ENCODE data around the gene HMGB3. TPM values are rescaled to one million over a fixed set of nuclear protein-coding genes. Genes with fewer than 3 reads are reported as not detected.

HMGB3 gene
- polyA plus RNA-seq, 1 of the 3 experiments (the other 2 are of a cell fraction) = 11.3 TPM

GRCh38 chrX:150975655-150976390 lies 7.3 kb upstream of the HMGB3 start (continued):
- TF ChIP-seq USF1 (IDR thresholded peaks at IDR 0.05; ENCODE audit: borderline replicate concordance, low read depth) = no peak
- no peak for TF ChIP-seq TEAD4 (IDR thresholded peaks at IDR 0.05; ENCODE audit: borderline replicate concordance, insufficient read depth)
- TF ChIP-seq SMC3 (IDR thresholded peaks at IDR 0.05; ENCODE audit: low read depth, low read length) = no peak
- TF ChIP-seq PBX3 (IDR thresholded peaks at IDR 0.05) = no peak

- Histone ChIP-seq H3K9me2 (no peaks in the 10 kb centered on the region), H3K27ac (ENCODE audit: low read depth in 2 of 2, low read length in 1 of 2) (no peak overlapping the region), H3F3A (replicated peaks; ENCODE audit: insufficient read depth) (no peaks in the 10 kb centered on the region), H3K4me2 (no peak overlapping the region), H3K4me3 (ENCODE audit: low read depth in 2 of 2, low read length in 1 of 2) (no peak overlapping the region), H3K9ac (no peak overlapping the region), H3K36me3 (replicated peaks in 1 of 2; ENCODE audit: control insufficient read depth in 1 of 2, insufficient read depth in 2 of 2, low read length in 1 of 2) (no peaks in the 10 kb centered on the region), H2AFZ (ENCODE audit: low read depth) (no peak overlapping the region), H3K79me2 (ENCODE audit: insufficient read depth) (no peaks in the 10 kb centered on the region), H3K27me3 (ENCODE audit: insufficient read depth) (no peaks in the 10 kb centered on the region), H3K4me1 (ENCODE audit: control insufficient read depth in 1 of 2, insufficient read depth in 2 of 2, low read depth in 1 of 2, low read length in 1 of 2) (no peaks in the 10 kb centered on the region; a peak in 1 of 4 replicates), H3K9me3 (no peaks in the 10 kb centered on the region), H4K20me1 (ENCODE audit: insufficient read depth) (no peaks in the 10 kb centered on the region)
- POLR2A ChIA-PET = no interaction called here
- DNase-seq = no peak
- CTCF ChIA-PET = no interaction called here
- 47% methylated on average over 20 of the region's 25 CpGs for WGBS (ENCODE audit: low lambda C conversion rate)
- no peak for TF ChIP-seq MXI1 (IDR thresholded peaks at IDR 0.05; ENCODE audit: low read depth, low read length)
- no peak for TF ChIP-seq GABPA (IDR thresholded peaks at IDR 0.05; ENCODE audit: low read depth)
- no peak for TF ChIP-seq REST (IDR thresholded peaks at IDR 0.05; ENCODE audit: low read depth, low read length)
- TF ChIP-seq SIN3A (IDR thresholded peaks at IDR 0.05; ENCODE audit: borderline replicate concordance, low read depth, low read length) = no peak
- no peak for TF ChIP-seq FOXM1 (IDR thresholded peaks at IDR 0.05; ENCODE audit: low read depth)
- no peak for TF ChIP-seq RAD21 (IDR thresholded peaks at IDR 0.05; ENCODE audit: low read length)
- no peak for TF ChIP-seq TAF1 (IDR thresholded peaks at IDR 0.05; ENCODE audit: borderline replicate concordance, low read depth, low read length)
- TF ChIP-seq MEF2A (IDR thresholded peaks at IDR 0.05; ENCODE audit: borderline replicate concordance, low read depth) = no peak
- TF ChIP-seq EP300 (IDR thresholded peaks at IDR 0.05; ENCODE audit: borderline replicate concordance in 1 of 2, low read depth in 1 of 2, low read length in 1 of 2) = no peak
- no peak for TF ChIP-seq RCOR1 (IDR thresholded peaks at IDR 0.05; ENCODE audit: low read length)
- TF ChIP-seq TEAD4 (IDR thresholded peaks at IDR 0.05; ENCODE audit: borderline replicate concordance, insufficient read depth) = no peak
- TF ChIP-seq RXRA (IDR thresholded peaks at IDR 0.05; ENCODE audit: borderline replicate concordance, low read depth) = no peak
- TF ChIP-seq USF2 (IDR thresholded peaks at IDR 0.05; ENCODE audit: borderline replicate concordance, low read depth, low read length) = no peak
- no peak for TF ChIP-seq USF1 (IDR thresholded peaks at IDR 0.05; ENCODE audit: borderline replicate concordance, low read depth)
- TF ChIP-seq TCF12 (IDR thresholded peaks at IDR 0.05) = no peak
- no peak for TF ChIP-seq ZBTB33 (IDR thresholded peaks at IDR 0.05; ENCODE audit: borderline replicate concordance, low read depth)
- no peak for TF ChIP-seq EZH2phosphoT487 (IDR thresholded peaks at IDR 0.05; ENCODE audit: borderline replicate concordance, low read depth)
Measured at GRCh38 chrX:150977411-150978162, 5.5 kb upstream of the HMGB3 start.

Data from SK-N-SH (cell line).